Choroid plexus epithelial cell (primary cell): ENCODE measurements around the gene HOXB7.

Experiments
- DNase-seq: peaks from one replicate; pipeline ENCODE4 v3.0.0-alpha.2; 2010; ENCODE audit warnings: low read depth
- H3K4me3 ChIP-seq: 2 replicates; pipeline ENCODE4 v1.5.1; 2011; ENCODE audit warnings: low read depth, mild to moderate bottlenecking, control low read depth, low read length, moderate library complexity
- TF ChIP-seq, protein P1 (sequence below): conservative IDR thresholded peaks from 2 replicates; pipeline ENCODE4 v1.5.1; 2011; ENCODE audit warnings: low read depth, mild to moderate bottlenecking, control low read depth, inconsistent platforms, low read length, moderate library complexity

HOXB7 gene

DNA sequence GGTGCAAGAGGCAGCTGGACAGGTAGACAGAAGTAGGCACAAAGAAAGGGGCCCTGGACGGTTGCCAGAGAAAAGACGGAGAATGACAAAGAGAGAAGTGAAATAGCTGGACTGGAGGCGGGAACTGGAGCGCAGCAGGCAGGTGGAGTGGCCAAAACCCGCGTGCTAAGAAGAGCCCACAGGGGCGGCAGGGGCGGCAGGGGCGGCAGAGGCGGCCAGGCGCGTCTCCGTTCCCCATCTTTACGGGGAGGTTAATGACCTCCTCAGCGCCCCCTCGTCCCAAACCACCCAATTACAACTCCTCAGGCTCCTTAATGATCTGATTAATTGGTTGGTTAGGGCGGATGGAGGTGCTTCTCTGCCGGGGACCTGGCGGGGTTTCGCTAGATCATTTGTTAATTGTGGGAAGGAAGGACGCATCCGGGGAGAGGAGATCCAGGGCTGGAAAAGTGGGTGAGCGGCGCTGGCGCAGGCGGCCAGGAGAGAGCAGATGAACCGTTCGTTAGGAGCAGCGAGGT, 30.8 kb upstream of the HOXB7 start:
- TF ChIP-seq, protein P1, sequence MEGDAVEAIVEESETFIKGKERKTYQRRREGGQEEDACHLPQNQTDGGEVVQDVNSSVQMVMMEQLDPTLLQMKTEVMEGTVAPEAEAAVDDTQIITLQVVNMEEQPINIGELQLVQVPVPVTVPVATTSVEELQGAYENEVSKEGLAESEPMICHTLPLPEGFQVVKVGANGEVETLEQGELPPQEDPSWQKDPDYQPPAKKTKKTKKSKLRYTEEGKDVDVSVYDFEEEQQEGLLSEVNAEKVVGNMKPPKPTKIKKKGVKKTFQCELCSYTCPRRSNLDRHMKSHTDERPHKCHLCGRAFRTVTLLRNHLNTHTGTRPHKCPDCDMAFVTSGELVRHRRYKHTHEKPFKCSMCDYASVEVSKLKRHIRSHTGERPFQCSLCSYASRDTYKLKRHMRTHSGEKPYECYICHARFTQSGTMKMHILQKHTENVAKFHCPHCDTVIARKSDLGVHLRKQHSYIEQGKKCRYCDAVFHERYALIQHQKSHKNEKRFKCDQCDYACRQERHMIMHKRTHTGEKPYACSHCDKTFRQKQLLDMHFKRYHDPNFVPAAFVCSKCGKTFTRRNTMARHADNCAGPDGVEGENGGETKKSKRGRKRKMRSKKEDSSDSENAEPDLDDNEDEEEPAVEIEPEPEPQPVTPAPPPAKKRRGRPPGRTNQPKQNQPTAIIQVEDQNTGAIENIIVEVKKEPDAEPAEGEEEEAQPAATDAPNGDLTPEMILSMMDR = no peak
- DNase-seq = no peak
- no peak overlapping the region for H3K4me3 ChIP-seq

DNA sequence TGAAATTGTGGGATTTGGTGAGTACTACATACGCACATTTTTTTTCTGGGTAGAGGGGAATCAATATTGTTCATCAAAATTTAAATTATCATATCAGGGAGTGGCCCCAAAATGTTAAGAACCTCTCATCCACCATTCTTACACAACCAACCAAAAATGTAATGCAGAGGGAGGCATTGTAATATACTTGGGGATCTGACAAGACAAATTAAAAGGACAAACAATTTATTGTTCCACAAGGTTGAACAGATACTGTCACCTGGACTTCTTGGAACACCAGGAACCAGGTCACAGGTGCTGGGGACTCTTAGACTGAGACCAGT, 30.0 kb upstream of the HOXB7 start:
- H3K4me3 ChIP-seq = no peak overlapping the region
- TF ChIP-seq, protein P1 = no peak
- DNase-seq = no peak

DNA sequence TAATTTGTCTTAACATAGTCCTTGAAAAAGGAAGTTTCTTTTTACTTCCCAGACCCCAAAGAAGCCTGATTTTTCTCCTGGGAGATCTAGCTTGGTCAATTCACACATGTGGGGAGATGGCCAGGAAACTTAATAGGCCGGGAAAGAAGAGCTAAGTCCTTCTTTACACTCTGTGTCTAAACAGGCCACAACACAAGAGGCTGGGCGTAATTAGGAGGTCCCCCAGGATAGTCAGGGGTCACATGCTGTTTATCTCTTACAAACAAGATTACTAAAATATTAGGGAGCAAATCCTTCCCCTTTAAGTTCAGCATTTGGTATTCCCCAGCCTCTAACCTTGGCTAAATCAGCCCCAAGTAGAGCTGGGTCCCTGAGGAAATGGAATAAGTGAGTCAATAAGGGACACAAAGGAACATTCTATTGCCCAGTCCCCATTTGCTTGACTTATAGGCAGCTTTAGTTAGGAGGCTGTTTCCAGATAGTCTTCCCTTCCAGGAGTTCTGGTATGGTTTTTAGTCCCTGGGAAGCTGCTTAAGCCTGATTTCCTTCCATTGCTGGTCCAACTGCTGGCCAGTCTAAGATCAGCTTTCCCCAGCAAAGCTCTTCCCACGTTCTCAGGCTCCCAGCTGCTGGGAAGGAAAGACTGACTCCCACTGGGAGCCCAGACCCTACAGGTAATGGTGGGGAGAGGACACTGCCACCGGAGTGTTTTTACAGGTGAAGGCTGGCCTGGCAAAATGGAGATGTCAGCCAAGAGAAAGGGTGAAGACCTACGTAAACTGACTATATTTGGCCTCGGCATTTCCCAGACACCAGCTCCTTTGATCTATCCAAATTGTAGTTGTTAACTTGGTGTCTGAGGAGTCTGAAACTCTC, 29.4 kb upstream of the HOXB7 start:
- TF ChIP-seq, protein P1 = no peak
- H3K4me3 ChIP-seq = no peak overlapping the region
- no peak for DNase-seq

DNA sequence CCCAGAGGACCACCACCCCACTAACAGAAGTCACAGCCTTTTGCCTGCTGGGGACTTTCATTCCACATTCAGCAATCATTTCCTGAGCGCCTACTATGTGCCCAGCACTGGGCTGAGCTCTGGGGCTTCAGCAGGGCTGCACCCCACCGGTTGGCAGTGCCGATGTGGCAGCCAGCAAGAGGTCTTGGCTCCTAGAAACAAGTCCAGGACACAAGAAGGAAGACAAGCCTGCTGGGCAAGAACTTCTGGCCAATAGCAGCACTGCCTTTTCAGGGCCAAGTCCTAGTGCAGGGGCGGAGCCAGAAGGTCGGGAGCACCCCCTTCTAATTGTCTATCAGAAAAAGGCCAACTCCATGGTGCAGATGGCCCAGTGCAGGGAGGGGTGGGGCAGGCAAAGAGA, 28.3 kb upstream of the HOXB7 start:
- DNase-seq = no peak
- H3K4me3 ChIP-seq = no peak overlapping the region
- TF ChIP-seq, protein P1 = no peak

DNA sequence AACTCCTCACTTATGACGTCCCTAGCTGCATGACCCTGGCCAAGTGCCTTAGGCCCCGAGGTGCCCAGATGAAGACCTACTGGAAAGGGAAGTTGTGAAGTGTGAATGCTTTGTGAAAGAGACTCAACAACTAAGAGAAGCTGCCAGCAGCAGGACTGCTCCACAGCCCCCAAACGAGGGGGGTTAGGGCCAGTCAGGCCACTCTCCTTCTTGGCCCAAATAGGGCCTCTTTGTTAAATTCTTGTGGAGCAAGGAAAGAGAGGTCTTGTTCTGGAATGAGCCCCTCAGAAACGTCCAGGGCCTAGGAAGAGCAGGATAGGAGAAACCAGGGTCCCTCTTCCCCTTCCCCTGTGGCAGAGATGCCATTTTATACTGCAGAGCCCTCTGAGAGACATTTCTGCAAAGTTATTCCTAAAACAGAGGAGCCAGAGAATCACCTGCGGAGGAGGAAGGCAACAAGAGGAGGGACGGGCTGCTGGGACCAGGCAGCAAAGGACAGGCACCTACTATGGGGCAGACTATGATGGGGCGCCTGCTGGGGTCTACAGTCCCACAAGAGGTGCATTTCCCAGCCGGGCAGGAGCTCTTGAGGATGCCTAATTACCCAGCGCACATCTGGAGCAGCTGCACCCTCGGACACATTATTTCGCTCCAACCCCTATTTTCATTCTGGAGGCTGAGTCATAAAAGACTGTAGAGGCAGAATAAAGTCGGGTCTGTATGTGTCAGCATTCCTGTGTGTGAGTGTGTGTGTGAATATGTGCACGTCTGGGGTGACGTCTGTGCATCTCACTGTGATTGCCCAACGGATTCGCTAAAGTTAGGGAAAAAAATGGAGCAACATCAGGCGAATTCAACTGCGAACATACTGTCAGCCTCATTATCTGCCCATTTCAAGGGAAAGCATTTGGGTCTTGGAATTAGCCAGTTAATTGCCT, 26.8 kb upstream of the HOXB7 start:
- TF ChIP-seq, protein P1 = no peak
- H3K4me3 ChIP-seq = no peak overlapping the region
- DNase-seq = peak; percentile 4

DNA sequence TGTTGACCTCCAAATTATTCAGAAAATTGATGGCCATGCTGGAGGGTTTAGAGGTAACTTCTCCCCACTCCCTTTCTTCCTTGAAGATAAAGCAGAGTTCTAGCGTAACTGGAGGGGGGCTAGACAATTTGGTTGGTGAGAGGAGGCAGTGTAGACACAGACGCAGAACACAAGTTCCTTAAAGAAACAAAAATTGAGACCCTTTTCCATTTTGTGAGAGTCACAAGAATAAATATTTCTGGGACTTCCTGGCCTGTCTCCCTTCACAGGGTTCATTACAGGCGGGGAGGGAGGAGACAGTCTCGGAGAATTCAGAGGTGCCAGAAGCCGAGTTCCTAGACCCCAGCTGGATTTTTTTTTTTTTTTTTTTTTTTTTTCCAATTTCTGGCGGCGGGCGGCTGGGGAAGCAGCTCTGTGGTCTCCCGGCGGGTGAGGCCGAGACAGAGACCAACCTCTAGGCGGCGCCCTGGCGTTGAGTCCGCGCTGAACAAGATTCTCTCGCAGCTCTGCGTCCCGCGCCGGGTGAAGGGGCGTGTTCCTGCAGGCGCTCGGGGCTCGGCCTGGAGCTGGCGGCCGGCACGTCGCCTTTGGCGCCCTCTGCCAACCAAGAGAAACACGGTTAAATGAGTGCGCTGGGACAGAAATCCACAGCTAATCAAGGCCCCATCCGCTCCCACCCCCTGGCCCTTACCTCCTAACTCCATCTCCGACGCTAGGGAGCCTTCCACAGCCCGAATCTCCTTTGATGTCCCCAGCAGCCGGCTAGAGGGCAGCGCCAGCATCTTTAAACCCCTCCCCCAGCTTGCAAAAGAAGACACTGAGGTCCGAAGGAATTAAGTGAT, 25.6 kb upstream of the HOXB7 start:
- DNase-seq = peak; percentile 16
- TF ChIP-seq, protein P1 = peak; percentile 36
- no peak overlapping the region for H3K4me3 ChIP-seq
